Neutrophil (primary cell): ENCODE measurements around the gene CES4A.
"Not testable (repeated sequence)": the region's sequence is repeated elsewhere in the genome, so short reads cannot be mapped to it uniquely, and the experiment has no call there.

Experiments
- H3K27ac ChIP-seq: fragments of 200-600 bp; sonication (generic); 2 replicates; pipeline ENCODE4 v1.5.1; 2016; ENCODE audit warnings: mild to moderate bottlenecking, moderate library complexity
- H3K27me3 ChIP-seq: fragments of 200-600 bp; sonication (generic); 2 replicates; pipeline ENCODE4 v1.6.0; 2016; ENCODE audit warnings: mild to moderate bottlenecking
- H3K36me3 ChIP-seq: fragments of 200-600 bp; sonication (generic); 2 replicates; pipeline ENCODE4 v1.5.1; 2017
- H3K4me1 ChIP-seq, 2 experiments: fragments of 200-600 bp in 1 of 2; sonication (generic) in 1 of 2; 1 replicate in 1 of 2; 2 replicates in 1 of 2; pipeline versions ENCODE4 v1.5.1 to v1.6.1; 2013 to 2016; ENCODE audit warnings: low read depth in 1 of 2, low read length in 1 of 2, mild to moderate bottlenecking in 1 of 2, moderate library complexity in 1 of 2; ENCODE audit not compliant: control insufficient read depth in 1 of 2, insufficient read depth in 1 of 2
- H3K4me3 ChIP-seq, 2 experiments: fragments of 200-600 bp in 1 of 2; sonication (generic) in 1 of 2; 1 replicate in 1 of 2; 2 replicates in 1 of 2; pipeline ENCODE4 v1.5.1; 2013 to 2016; ENCODE audit warnings: low read depth in 1 of 2, low read length in 1 of 2, mild to moderate bottlenecking in 1 of 2, moderate library complexity in 1 of 2
- H3K9me3 ChIP-seq: fragments of 200-600 bp; sonication (generic); 2 replicates; pipeline ENCODE4 v1.5.1; 2016
- TF ChIP-seq, protein P1 (sequence below): fragments of 200-600 bp; sonication (generic); IDR thresholded peaks from 2 replicates; pipeline ENCODE4 v1.5.1; 2016; ENCODE audit warnings: antibody characterized with exemption

CES4A gene

DNA sequence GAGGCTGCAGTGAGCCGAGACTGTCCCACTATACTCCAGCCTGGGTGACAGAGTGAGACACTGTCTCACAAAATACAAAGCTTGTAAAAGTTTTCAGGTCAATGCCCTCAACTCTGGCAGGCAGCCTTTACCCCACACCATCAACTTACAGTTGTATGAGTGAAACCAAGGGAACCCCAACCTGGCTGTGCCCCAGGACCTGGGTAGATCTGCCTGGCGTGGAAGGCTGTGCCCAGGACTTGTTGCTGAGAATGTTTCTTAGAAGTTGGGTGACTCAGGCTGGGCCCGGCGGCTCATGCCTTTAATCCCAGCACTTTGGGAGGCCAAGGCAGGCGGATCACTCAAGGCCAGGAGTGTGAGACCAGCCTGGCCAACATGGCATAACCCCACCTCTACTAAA, 19.5 kb upstream of the CES4A start:
- Histone ChIP-seq H3K9me3 (no peaks in the 10 kb centered on the region), H3K27ac (no peak overlapping the region), H3K27me3 (peaks cover 4% of the 10 kb centered on the region), H3K4me1 (no peaks in the 10 kb centered on the region), H3K4me3 (no peak overlapping the region), H3K36me3 (no peaks in the 10 kb centered on the region)
- TF ChIP-seq, protein P1, sequence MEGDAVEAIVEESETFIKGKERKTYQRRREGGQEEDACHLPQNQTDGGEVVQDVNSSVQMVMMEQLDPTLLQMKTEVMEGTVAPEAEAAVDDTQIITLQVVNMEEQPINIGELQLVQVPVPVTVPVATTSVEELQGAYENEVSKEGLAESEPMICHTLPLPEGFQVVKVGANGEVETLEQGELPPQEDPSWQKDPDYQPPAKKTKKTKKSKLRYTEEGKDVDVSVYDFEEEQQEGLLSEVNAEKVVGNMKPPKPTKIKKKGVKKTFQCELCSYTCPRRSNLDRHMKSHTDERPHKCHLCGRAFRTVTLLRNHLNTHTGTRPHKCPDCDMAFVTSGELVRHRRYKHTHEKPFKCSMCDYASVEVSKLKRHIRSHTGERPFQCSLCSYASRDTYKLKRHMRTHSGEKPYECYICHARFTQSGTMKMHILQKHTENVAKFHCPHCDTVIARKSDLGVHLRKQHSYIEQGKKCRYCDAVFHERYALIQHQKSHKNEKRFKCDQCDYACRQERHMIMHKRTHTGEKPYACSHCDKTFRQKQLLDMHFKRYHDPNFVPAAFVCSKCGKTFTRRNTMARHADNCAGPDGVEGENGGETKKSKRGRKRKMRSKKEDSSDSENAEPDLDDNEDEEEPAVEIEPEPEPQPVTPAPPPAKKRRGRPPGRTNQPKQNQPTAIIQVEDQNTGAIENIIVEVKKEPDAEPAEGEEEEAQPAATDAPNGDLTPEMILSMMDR: no peak

DNA sequence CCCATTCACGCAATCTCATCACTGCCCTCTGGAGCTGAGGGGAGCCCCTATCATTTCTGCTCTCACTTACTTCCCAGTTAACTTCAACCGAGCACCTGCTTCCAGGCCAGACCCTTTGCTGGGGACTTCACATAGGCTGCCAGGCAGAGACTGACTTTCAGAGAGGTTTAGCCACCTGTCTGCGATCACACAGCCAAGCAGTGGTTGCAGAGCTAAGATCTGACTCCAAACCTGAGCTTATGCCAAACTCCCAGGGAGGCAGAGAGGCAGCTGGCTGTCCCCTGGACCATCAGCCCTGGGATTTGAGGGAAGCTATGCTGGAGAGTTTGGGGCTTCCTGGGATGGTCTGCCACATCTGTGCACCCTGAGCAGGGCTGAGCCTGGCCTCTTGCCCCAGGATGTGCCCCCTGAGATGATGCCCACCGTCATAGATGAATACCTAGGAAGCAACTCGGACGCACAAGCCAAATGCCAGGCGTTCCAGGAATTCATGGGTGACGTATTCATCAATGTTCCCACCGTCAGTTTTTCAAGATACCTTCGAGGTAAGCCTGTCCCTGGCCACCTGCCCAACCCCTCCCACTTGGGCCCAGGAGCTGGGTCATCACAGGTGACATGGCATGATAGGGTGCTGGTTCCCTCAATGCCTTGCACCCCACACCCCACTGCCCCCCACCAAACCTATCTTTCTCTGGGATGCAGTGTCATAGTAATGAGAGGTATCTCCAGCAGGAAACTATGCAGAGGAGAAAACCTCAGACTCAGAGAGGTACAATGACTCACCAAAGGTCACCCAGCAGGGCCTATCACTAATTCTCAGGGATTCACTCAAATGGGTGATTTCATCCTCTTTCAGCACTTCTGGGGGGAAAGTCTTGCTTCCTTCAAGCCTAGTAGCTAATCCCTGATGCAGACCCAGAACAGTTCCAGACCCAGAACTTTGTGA, 17.3 kb upstream of the CES4A start:
- Histone ChIP-seq H3K4me1 (no peaks in the 10 kb centered on the region), H3K27ac (no peak overlapping the region), H3K9me3 (no peaks in the 10 kb centered on the region), H3K27me3 (peaks cover 26% of the 10 kb centered on the region), H3K4me3 (no peak overlapping the region), H3K36me3 (no peaks in the 10 kb centered on the region)
- TF ChIP-seq, protein P1: no peak

DNA sequence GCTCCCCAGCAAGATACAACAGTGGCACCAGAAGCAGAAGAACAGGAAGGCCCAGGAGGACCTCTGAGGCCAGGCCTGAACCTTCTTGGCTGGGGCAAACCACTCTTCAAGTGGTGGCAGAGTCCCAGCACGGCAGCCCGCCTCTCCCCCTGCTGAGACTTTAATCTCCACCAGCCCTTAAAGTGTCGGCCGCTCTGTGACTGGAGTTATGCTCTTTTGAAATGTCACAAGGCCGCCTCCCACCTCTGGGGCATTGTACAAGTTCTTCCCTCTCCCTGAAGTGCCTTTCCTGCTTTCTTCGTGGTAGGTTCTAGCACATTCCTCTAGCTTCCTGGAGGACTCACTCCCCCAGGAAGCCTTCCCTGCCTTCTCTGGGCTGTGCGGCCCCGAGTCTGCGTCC, 15.4 kb upstream of the CES4A start:
- Histone ChIP-seq H3K4me3 (no peak overlapping the region), H3K9me3 (no peaks in the 10 kb centered on the region)

DNA sequence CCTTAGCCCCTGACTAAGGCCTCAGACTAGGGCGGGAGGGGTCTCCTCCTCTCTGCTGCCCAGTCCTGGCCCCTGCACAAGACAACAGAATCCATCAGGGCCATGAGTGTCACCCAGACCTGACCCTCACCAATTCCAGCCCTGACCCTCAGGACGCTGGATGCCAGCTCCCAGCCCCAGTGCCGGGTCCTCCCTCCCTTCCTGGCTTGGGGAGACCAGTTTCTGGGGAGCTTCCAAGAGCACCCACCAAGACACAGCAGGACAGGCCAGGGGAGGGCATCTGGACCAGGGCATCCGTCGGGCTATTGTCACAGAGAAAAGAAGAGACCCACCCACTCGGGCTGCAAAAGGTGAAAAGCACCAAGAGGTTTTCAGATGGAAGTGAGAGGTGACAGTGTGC, 14.7 kb upstream of the CES4A start:
- no peak overlapping the region for H3K27ac ChIP-seq
- no peaks in the 10 kb centered on the region for H3K36me3 ChIP-seq
- H3K9me3 ChIP-seq: no peaks in the 10 kb centered on the region
- peaks cover 36% of the 10 kb centered on the region for H3K27me3 ChIP-seq
- TF ChIP-seq, protein P1: no peak
- no peaks in the 10 kb centered on the region for H3K4me1 ChIP-seq
- H3K4me3 ChIP-seq: no peak overlapping the region

More for the DNA sequence above, 15.4 kb upstream of the CES4A start:
- H3K36me3 ChIP-seq: no peaks in the 10 kb centered on the region
- peaks cover 36% of the 10 kb centered on the region for H3K27me3 ChIP-seq
- H3K4me1 ChIP-seq: no peaks in the 10 kb centered on the region
- H3K27ac ChIP-seq: no peak overlapping the region
- TF ChIP-seq, protein P1: no peak

DNA sequence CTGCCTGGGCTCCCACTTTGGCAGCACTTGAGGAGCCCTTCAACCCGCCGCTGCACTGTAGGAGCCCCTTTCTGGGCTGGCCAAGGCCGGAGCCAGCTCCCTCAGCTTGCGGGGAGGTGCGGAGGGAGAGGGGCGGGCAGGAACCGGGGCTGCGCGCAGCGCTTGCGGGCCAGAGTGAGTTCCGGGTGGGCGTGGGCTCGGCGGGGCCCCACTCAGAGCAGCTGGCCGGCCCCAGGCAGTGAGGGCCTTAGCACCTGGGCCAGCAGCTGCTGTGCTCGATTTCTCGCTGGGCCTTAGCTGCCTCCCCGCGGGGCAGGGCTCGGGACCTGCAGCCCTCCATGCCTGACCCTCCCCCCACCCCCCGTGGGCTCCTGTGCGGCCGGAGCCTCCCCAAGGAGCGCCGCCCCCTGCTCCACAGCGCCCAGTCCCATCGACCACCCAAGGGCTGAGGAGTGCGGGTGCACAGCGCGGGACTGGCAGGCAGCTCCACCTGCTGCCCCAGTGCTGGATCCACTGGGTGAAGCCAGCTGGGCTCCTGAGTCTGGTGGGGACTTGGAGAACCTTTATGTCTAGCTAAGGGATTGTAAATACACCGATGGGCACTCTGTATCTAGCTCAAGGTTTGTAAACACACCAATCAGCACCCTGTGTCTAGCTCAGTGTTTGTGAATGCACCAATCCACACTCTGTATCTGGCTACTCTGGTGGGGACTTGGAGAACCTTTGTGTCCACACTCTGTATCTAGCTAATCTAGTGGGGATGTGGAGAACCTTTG, 14.0 kb upstream of the CES4A start:
- not testable (repeated sequence) for H3K27ac ChIP-seq, H3K36me3 ChIP-seq, H3K9me3 ChIP-seq, H3K4me3 ChIP-seq, H3K4me1 ChIP-seq
- peaks cover 36% of the 10 kb centered on the region for H3K27me3 ChIP-seq

DNA sequence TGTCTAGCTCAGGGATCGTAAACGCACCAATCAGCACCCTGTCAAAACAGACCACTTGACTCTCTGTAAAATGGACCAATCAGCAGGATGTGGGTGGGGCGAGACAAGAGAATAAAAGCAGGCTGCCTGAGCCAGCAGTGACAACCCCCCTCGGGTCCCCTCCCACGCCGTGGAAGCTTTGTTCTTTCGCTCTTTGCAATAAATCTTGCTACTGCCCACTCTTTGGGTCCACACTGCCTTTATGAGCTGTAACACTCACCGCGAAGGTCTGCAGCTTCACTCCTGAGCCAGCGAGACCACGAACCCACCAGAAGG, 13.5 kb upstream of the CES4A start:
- H3K36me3 ChIP-seq, H3K4me3 ChIP-seq, H3K9me3 ChIP-seq, H3K4me1 ChIP-seq, H3K27ac ChIP-seq: not testable (repeated sequence)
- H3K27me3 ChIP-seq: peaks cover 39% of the 10 kb centered on the region
